Hepatocyte (in vitro differentiated cells): ENCODE data around the gene SMARCA2. TPM values are rescaled to one million over a fixed set of nuclear protein-coding genes. Genes with fewer than 3 reads are reported as not detected.

ENCODE experiments used
- DNase-seq: peaks from one replicate; pipeline ENCODE4 v3.0.0-alpha.2; 2016; ENCODE audit warnings: low spot score
- H2AFZ ChIP-seq: fragments of 200-600 bp; sonication (generic); 2 replicates; pipeline ENCODE4 v1.6.0; 2016; ENCODE audit warnings: antibody characterized with exemption, mild to moderate bottlenecking
- H3K27ac ChIP-seq: fragments of 200-600 bp; sonication (generic); 2 replicates; pipeline ENCODE4 v1.5.1; 2016; ENCODE audit warnings: mild to moderate bottlenecking
- H3K27me3 ChIP-seq: fragments of 200-600 bp; sonication (generic); 2 replicates; pipeline ENCODE4 v1.6.1; 2016
- H3K36me3 ChIP-seq: fragments of 200-600 bp; sonication (generic); replicated peaks from 2 replicates; pipeline ENCODE4 v1.5.1; 2016; ENCODE audit warnings: low read depth; ENCODE audit not compliant: insufficient read depth
- H3K4me1 ChIP-seq: fragments of 200-600 bp; sonication (generic); 2 replicates; pipeline ENCODE4 v1.5.1; 2016; ENCODE audit warnings: mild to moderate bottlenecking, moderate library complexity; ENCODE audit not compliant: insufficient read depth
- H3K4me2 ChIP-seq: fragments of 200-600 bp; sonication (generic); 2 replicates; pipeline ENCODE4 v1.6.0; 2016
- H3K4me3 ChIP-seq: fragments of 200-600 bp; sonication (generic); 2 replicates; pipeline ENCODE4 v1.5.1; 2016; ENCODE audit warnings: mild to moderate bottlenecking
- H3K79me2 ChIP-seq: fragments of 200-600 bp; sonication (generic); 2 replicates; pipeline ENCODE4 v1.6.0; 2017; ENCODE audit warnings: mild to moderate bottlenecking
- H3K9me2 ChIP-seq: fragments of 200-600 bp; sonication (generic); replicated peaks from 2 replicates; pipeline ENCODE4 v1.6.0; 2017; ENCODE audit warnings: mild to moderate bottlenecking; ENCODE audit not compliant: insufficient read depth
- H3K9me3 ChIP-seq: fragments of 200-600 bp; sonication (generic); 2 replicates; pipeline ENCODE4 v1.5.1; 2016; ENCODE audit warnings: low read depth, mild to moderate bottlenecking
- H4K20me1 ChIP-seq: fragments of 200-600 bp; sonication (generic); 2 replicates; pipeline ENCODE4 v1.6.0; 2016; ENCODE audit warnings: mild to moderate bottlenecking; ENCODE audit not compliant: insufficient read depth, poor library complexity, severe bottlenecking
- EZH2 ChIP-seq: fragments of 200-600 bp; sonication (generic); IDR thresholded peaks from 2 replicates; pipeline ENCODE4 v1.6.1; 2016; ENCODE audit warnings: antibody characterized with exemption, mild to moderate bottlenecking, borderline replicate concordance
- EZH2phosphoT487 ChIP-seq: fragments of 200-600 bp; sonication (generic); IDR thresholded peaks from one replicate; pipeline ENCODE4 v1.6.1; 2018; ENCODE audit warnings: antibody characterized with exemption, mild to moderate bottlenecking, low read depth, moderate library complexity; ENCODE audit not compliant: unreplicated experiment, severe bottlenecking
- WGBS: methylation state at CpG from one replicate; pipeline ENCODE4 v1.1.6; 2016; ENCODE audit warnings: low lambda C conversion rate; ENCODE audit errors: missing lambda C conversion rate; 5-methylcytosine and 5-hydroxymethylcytosine counted together
- polyA plus RNA-seq: library from polyadenylated mRNA; unstranded; fragments of >200 nt; fragmentation: Nextera tagmentation; extraction: Ambion mirVana; gene quantifications from 2 replicates; pipeline ENCODE4 v1.2.1, GENCODE V29; 2016
- total RNA-seq: library from RNA; depleted of rRNA; stranded (reverse); fragments of >200 nt; gene quantifications from 2 replicates; pipeline ENCODE4 v1.2.3, GENCODE V29; 2014
- TF ChIP-seq, protein P1 (sequence below): fragments of 200-600 bp; sonication (generic); IDR thresholded peaks from 2 replicates; pipeline ENCODE4 v1.5.1; 2016; ENCODE audit warnings: antibody characterized with exemption, mild to moderate bottlenecking; ENCODE audit not compliant: poor library complexity

The SMARCA2 gene
- total and polyA plus RNA-seq, 2 experiments from 2014 or later: 39.9 to 65.3 TPM

DNA sequence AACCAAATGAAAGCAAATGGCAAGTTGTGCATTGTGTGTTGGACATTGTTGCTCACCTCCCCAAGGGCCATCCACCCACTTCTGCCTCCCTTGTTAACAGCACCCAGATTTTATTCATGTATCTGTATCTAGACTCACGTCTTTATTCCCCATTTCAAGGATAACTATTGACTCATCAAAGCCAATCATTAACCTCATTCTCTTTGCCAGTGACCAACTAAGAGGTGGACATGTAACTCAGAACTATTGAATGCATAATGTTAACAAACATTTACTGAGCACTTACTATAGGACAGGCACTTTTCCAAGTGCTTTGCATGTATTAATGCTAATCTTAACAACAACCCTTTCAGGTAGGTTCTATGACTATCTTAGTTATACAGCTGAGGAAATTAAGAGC is 45.2 kb upstream of the SMARCA2 start:
- no peak overlapping the region for H2AFZ ChIP-seq

DNA sequence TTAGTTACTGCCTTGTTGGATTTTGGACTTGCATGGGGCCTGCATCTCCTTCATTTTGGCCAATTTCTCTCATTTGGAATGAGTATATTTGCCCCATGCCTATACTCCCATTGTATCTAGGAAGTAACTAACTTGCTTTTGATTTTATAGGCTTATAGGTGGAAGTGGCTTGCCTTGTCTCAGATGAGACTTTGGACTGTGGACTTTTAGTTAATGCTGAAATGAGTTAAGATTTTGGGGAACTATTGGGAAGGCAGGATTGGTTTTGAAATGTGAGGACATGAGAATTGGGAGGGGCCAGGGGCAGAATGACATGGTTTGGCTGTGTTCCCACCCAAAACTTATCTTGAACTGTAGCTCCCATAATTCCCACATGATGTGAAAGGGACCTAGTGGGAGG is 42.5 kb upstream of the SMARCA2 start:
- Histone ChIP-seq H3K4me2 (no peak overlapping the region), H3K79me2 (no peaks in the 10 kb centered on the region), H3K9me2 (no peaks in the 10 kb centered on the region), H3K27ac (no peak overlapping the region), H2AFZ (no peak overlapping the region), H3K4me1 (no peaks in the 10 kb centered on the region), H4K20me1 (no peaks in the 10 kb centered on the region), H3K36me3 (no peaks in the 10 kb centered on the region), H3K4me3 (no peak overlapping the region), H3K9me3 (no peaks in the 10 kb centered on the region), H3K27me3 (no peaks in the 10 kb centered on the region)
- no peak for DNase-seq
- TF ChIP-seq EZH2phosphoT487 (no peak), EZH2 (no peak)
- TF ChIP-seq, protein P1, sequence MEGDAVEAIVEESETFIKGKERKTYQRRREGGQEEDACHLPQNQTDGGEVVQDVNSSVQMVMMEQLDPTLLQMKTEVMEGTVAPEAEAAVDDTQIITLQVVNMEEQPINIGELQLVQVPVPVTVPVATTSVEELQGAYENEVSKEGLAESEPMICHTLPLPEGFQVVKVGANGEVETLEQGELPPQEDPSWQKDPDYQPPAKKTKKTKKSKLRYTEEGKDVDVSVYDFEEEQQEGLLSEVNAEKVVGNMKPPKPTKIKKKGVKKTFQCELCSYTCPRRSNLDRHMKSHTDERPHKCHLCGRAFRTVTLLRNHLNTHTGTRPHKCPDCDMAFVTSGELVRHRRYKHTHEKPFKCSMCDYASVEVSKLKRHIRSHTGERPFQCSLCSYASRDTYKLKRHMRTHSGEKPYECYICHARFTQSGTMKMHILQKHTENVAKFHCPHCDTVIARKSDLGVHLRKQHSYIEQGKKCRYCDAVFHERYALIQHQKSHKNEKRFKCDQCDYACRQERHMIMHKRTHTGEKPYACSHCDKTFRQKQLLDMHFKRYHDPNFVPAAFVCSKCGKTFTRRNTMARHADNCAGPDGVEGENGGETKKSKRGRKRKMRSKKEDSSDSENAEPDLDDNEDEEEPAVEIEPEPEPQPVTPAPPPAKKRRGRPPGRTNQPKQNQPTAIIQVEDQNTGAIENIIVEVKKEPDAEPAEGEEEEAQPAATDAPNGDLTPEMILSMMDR: no peak

More for the DNA sequence above, 45.2 kb upstream of the SMARCA2 start:
- Histone ChIP-seq H3K27ac (no peak overlapping the region), H3K36me3 (no peaks in the 10 kb centered on the region), H3K4me1 (no peaks in the 10 kb centered on the region), H3K9me2 (no peaks in the 10 kb centered on the region), H3K79me2 (no peaks in the 10 kb centered on the region), H3K9me3 (no peaks in the 10 kb centered on the region), H3K27me3 (no peaks in the 10 kb centered on the region), H3K4me3 (no peak overlapping the region), H3K4me2 (no peak overlapping the region), H4K20me1 (no peaks in the 10 kb centered on the region)
- 74% methylated on average over 1 of the region's 1 CpG for WGBS
- DNase-seq: no peak
- no peak for TF ChIP-seq EZH2
- no peak for TF ChIP-seq EZH2phosphoT487
- TF ChIP-seq, protein P1: no peak

DNA sequence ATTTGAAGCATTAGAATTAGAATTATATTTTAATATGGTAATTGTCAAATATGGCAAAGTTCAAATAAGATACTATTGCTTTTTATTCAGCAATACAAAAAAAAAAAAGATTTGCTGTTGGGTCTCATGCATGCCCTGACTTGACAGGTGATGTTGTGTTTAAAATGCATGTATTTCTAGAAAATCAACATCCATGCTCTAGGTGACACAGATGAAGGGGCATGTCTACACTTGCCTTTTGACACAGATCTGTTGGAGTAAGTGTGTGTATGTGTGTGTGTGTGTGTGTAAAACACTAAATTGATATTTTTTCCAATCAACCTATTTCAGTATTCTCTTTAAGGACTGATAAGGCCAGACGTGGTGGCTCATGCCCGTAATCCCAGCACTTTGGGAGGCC is 38.1 kb upstream of the SMARCA2 start:
- Histone ChIP-seq H3K4me2 (no peak overlapping the region), H3K79me2 (no peaks in the 10 kb centered on the region)

More for the DNA sequence above, 38.1 kb upstream of the SMARCA2 start:
- TF ChIP-seq, protein P1: no peak
- no peak for TF ChIP-seq EZH2phosphoT487
- no peak for TF ChIP-seq EZH2
- Histone ChIP-seq H2AFZ (no peak overlapping the region), H3K9me3 (no peaks in the 10 kb centered on the region), H3K27ac (no peak overlapping the region), H3K27me3 (no peaks in the 10 kb centered on the region), H3K4me1 (peaks cover 12% of the 10 kb centered on the region), H3K36me3 (no peaks in the 10 kb centered on the region), H4K20me1 (no peaks in the 10 kb centered on the region), H3K4me3 (no peak overlapping the region), H3K9me2 (no peaks in the 10 kb centered on the region)
- no peak for DNase-seq
- 84% methylated on average over 2 of the region's 2 CpGs for WGBS
